IMR-90 (cell line): ENCODE data around the gene TMEM40. TPM values are rescaled to one million over a fixed set of nuclear protein-coding genes. Genes with fewer than 3 reads are reported as not detected.

Source experiments
- ATAC-seq: fragments of 200-7000 bp; cut with Tn5 transposase; 2 replicates; pipeline ENCODE4 v1.9.1; 2020; ENCODE audit warnings: low read depth, mild to moderate bottlenecking, moderate library complexity
- BruUV-seq: library from RNA; stranded (reverse); fragments of 400-500 nt; replicated peaks from 2 replicates; lab custom pipeline; 2021; lab: Mats Ljungman, UMichigan
- CTCF ChIA-PET: fragments of 300-600 bp; formaldehyde crosslinking; extraction: SDS; loops from one replicate; lab custom pipeline; 2021; ENCODE audit warnings: antibody characterized with exemption; lab: Yijun Ruan, JAX
- POLR2A ChIA-PET: fragments of 300-600 bp; sonication (Branson Sonifier 250); formaldehyde crosslinking; loops from one replicate; lab custom pipeline; 2022; ENCODE audit warnings: antibody characterized with exemption; ENCODE audit not compliant: unreplicated experiment; lab: Charles Lee
- DNase-seq: peaks from one replicate; pipeline ENCODE4 v3.0.0; 2013
- H2AFZ ChIP-seq: replicated peaks from 2 replicates; pipeline ENCODE3; 2013; ENCODE audit warnings: low read length, mild to moderate bottlenecking; ENCODE audit not compliant: poor library complexity
- H2AK5ac ChIP-seq: 2 replicates; pipeline ENCODE4 v1.6.1; 2013; ENCODE audit warnings: low read depth, low read length, inconsistent platforms
- H2AK9ac ChIP-seq: replicated peaks from 2 replicates; pipeline ENCODE3; 2013; ENCODE audit warnings: mild to moderate bottlenecking, low read depth, low read length, moderate library complexity; ENCODE audit not compliant: poor library complexity
- H2BK120ac ChIP-seq: 2 replicates; pipeline ENCODE4 v1.6.1; 2013; ENCODE audit warnings: low read depth, low read length, inconsistent platforms
- H2BK15ac ChIP-seq: 3 replicates; pipeline ENCODE4 v1.6.1; 2013; ENCODE audit warnings: low read depth, low read length, inconsistent platforms
- H2BK20ac ChIP-seq: 2 replicates; pipeline ENCODE4 v1.6.1; 2013; ENCODE audit warnings: low read depth, mild to moderate bottlenecking, inconsistent platforms, low read length, moderate library complexity
- H2BK5ac ChIP-seq: 2 replicates; pipeline ENCODE4 v1.6.1; 2013; ENCODE audit warnings: mild to moderate bottlenecking, low read depth, low read length, inconsistent platforms; ENCODE audit not compliant: poor library complexity, severe bottlenecking
- H3K14ac ChIP-seq: replicated peaks from 2 replicates; pipeline ENCODE4 v1.6.1; 2013; ENCODE audit warnings: low read depth, low read length, inconsistent platforms
- H3K18ac ChIP-seq: 2 replicates; pipeline ENCODE4 v1.6.1; 2013; ENCODE audit warnings: low read depth, low read length, control low read depth
- H3K23ac ChIP-seq: 2 replicates; pipeline ENCODE4 v1.6.1; 2013; ENCODE audit warnings: low read depth, low read length, inconsistent platforms
- H3K27ac ChIP-seq: 2 replicates; pipeline ENCODE4 v1.5.1; 2013; ENCODE audit warnings: mild to moderate bottlenecking, control low read depth, low read length; ENCODE audit not compliant: insufficient read depth
- H3K27me3 ChIP-seq: 2 replicates; pipeline ENCODE4 v1.6.1; 2013; ENCODE audit warnings: low read length; ENCODE audit not compliant: control insufficient read depth, insufficient read depth
- H3K36me3 ChIP-seq: 2 replicates; pipeline ENCODE4 v1.6.1; 2013; ENCODE audit warnings: low read length, mixed read lengths; ENCODE audit not compliant: control insufficient read depth, insufficient read depth
- H3K4ac ChIP-seq: 2 replicates; pipeline ENCODE4 v1.6.1; 2013; ENCODE audit warnings: low read depth, low read length, inconsistent platforms
- H3K4me1 ChIP-seq: 2 replicates; pipeline ENCODE4 v1.6.1; 2013; ENCODE audit warnings: low read length, mixed read lengths; ENCODE audit not compliant: control insufficient read depth, insufficient read depth
- H3K4me2 ChIP-seq: 2 replicates; pipeline ENCODE4 v1.6.1; 2013; ENCODE audit warnings: low read depth, mild to moderate bottlenecking, control low read depth, low read length, moderate library complexity
- H3K4me3 ChIP-seq: 2 replicates; pipeline ENCODE4 v1.5.1; 2013; ENCODE audit warnings: low read depth, mild to moderate bottlenecking, control low read depth, low read length, moderate library complexity; ENCODE audit not compliant: insufficient read depth
- H3K56ac ChIP-seq: 2 replicates; pipeline ENCODE4 v1.6.1; 2013; ENCODE audit warnings: low read length, inconsistent platforms; ENCODE audit not compliant: insufficient read depth; ENCODE audit errors: extremely low read depth
- H3K79me1 ChIP-seq, 2 experiments: 2 replicates each; pipeline ENCODE4 v1.6.1; 2013; ENCODE audit warnings: low read length in 2 of 2, inconsistent platforms in 1 of 2, low read depth in 1 of 2
- H3K9ac ChIP-seq: 2 replicates; pipeline ENCODE4 v1.6.1; 2013; ENCODE audit warnings: low read depth, low read length, control low read depth
- H3K9me1 ChIP-seq: 2 replicates; pipeline ENCODE4 v1.6.1; 2013; ENCODE audit warnings: low read length, inconsistent platforms; ENCODE audit not compliant: insufficient read depth
- H3K9me3 ChIP-seq: 2 replicates; pipeline ENCODE4 v1.6.1; 2013; ENCODE audit warnings: low read length; ENCODE audit not compliant: control insufficient read depth, insufficient read depth
- H4K20me1 ChIP-seq: 2 replicates; pipeline ENCODE4 v1.6.1; 2013; ENCODE audit warnings: low read length, inconsistent platforms; ENCODE audit not compliant: insufficient read depth
- H4K5ac ChIP-seq: 2 replicates; pipeline ENCODE4 v1.6.1; 2013; ENCODE audit warnings: mild to moderate bottlenecking, low read depth, low read length, control low read depth
- H4K8ac ChIP-seq, 2 experiments: 2 replicates each; pipeline ENCODE4 v1.6.1; 2013; ENCODE audit warnings: low read depth in 2 of 2, low read length in 2 of 2, control low read depth in 1 of 2, inconsistent platforms in 1 of 2
- H4K91ac ChIP-seq: 2 replicates; pipeline ENCODE4 v1.6.1; 2013; ENCODE audit warnings: low read depth, low read length, inconsistent platforms; ENCODE audit not compliant: insufficient read depth
- CTCF ChIP-seq: conservative IDR thresholded peaks from 2 replicates; pipeline ENCODE4 v1.5.1; 2012; ENCODE audit warnings: mild to moderate bottlenecking, low read depth, low read length, improper control_type of control experiment
- MAFK ChIP-seq: IDR thresholded peaks from 2 replicates; pipeline ENCODE4 v1.6.1; 2012; ENCODE audit warnings: low read depth, low read length, improper control_type of control experiment
- MAZ ChIP-seq: IDR thresholded peaks from 2 replicates; pipeline ENCODE4 v1.6.1; 2012; ENCODE audit warnings: low read depth, mild to moderate bottlenecking, low read length, improper control_type of control experiment, moderate library complexity, borderline replicate concordance
- RAD21 ChIP-seq: IDR thresholded peaks from 2 replicates; pipeline ENCODE4 v1.6.1; 2012; ENCODE audit warnings: low read length, improper control_type of control experiment
- SMC3 ChIP-seq: fragments of 150-350 bp; IDR thresholded peaks from 2 replicates; pipeline ENCODE4 v1.6.1; 2016; ENCODE audit warnings: low read depth, mild to moderate bottlenecking, antibody characterized with exemption, low read length, moderate library complexity
- WGBS, 2 experiments: methylation state at CpG; one replicate each; pipeline versions ENCODE4 v1.1.5 to v1.1.7; 2013; ENCODE audit warnings: missing lambda C conversion rate in 2 of 2; ENCODE audit not compliant: insufficient read length in 1 of 2; ENCODE audit errors: extremely low coverage in 2 of 2; 5-methylcytosine and 5-hydroxymethylcytosine counted together
- dilution Hi-C: fragments of 300-500 bp; cut with HindIII; formaldehyde crosslinking; loops from one replicate; pipeline ENCODE4 v1.14.3; 2018; ENCODE audit warnings: low sequenced_read_pairs; ENCODE audit not compliant: unreplicated experiment
- in situ Hi-C: fragments of 300-500 bp; cut with MboI; formaldehyde crosslinking; loops from 3 replicates; pipeline ENCODE4 v1.14.3; 2019; ENCODE audit warnings: low sequenced_read_pairs, inconsistent platforms, mixed read lengths
- intact Hi-C: fragments of 100-400 bp; cut with micrococcal nuclease; formaldehyde crosslinking; loops from 2 replicates; pipeline ENCODE4 v1.10.0; 2022
- polyA plus RNA-seq, 3 experiments: library from polyadenylated mRNA; depleted of rRNA; stranded (reverse); fragments of >200 nt; gene quantifications; 2 replicates each; pipeline ENCODE4 v1.2.3, GENCODE V29; 2012; ENCODE audit warnings: low replicate concordance in 1 of 3
- total RNA-seq: library from RNA; depleted of rRNA; stranded (reverse); fragments of >200 nt; gene quantifications from 2 replicates; pipeline ENCODE4 v1.2.3, GENCODE V29; 2012

TMEM40 gene
- total and polyA plus RNA-seq, 2 of the 4 experiments (the other 2 are of a cell fraction) = 0.27 TPM; not detected in 1

- Histone ChIP-seq H3K4ac (no peak overlapping the region), H3K4me3 (no peak overlapping the region), H2AK9ac (no peak overlapping the region), H3K23ac (no peak overlapping the region), H3K9ac (no peak overlapping the region), H3K79me1 (no peaks in the 10 kb centered on the region), H2BK15ac (no peak overlapping the region), H3K18ac (no peak overlapping the region), H3K9me1 (0 out of 2 replicates have a peak, but pooled peaks cover 5% of the 10 kb centered on the region), H2AK5ac (no peak overlapping the region), H3K56ac (no peak overlapping the region), H3K27ac (no peak overlapping the region), H4K8ac (no peak overlapping the region), H3K4me1 (peaks cover 3% of the 10 kb centered on the region; the same call in 1 of the 2 replicates), H3K14ac (no peak overlapping the region), H4K91ac (no peak overlapping the region), H3K36me3 (no peaks in the 10 kb centered on the region), H4K20me1 (no peaks in the 10 kb centered on the region), H3K27me3 (peaks cover 8% of the 10 kb centered on the region; the same call in 1 of the 2 replicates), H2AFZ (no peak overlapping the region), H2BK5ac (no peak overlapping the region), H4K5ac (no peak overlapping the region), H3K4me2 (no peak overlapping the region), H2BK20ac (no peak overlapping the region), H3K9me3 (no peaks in the 10 kb centered on the region), H2BK120ac (no peak overlapping the region)
- CTCF ChIA-PET = interaction anchor here (0.6 to 1.4 kb wide), 4 partner anchors 10 to 135 kb away, joined by 3 read pairs; partner anchors contain the start of gene RPL32
- BruUV-seq = no TSS peak
- POLR2A ChIA-PET = interaction anchor here (0.6 kb wide), 1 partner anchor 14 kb away, joined by 5 read pairs; no protein-coding TSS in a partner anchor
- 60% methylated on average over 1 of the region's 2 CpGs; no CpG with 5 or more reads in 1 of the 2 experiments for WGBS, 2 experiments
- dilution Hi-C loops (no loop called here), intact Hi-C loops (loop anchor here (1.0 to 5.0 kb wide), 3 partner anchors 44 to 186 kb away; partner anchors contain the start of gene RAF1), in situ Hi-C loops (no loop called here)
- peak; percentile 95 for ATAC-seq
- peak; percentile 93 for TF ChIP-seq CTCF
- TF ChIP-seq RAD21 = peak; percentile 80
- peak; percentile 65 for TF ChIP-seq SMC3
- peak; percentile 42; the same call in 1 of the 2 replicates for TF ChIP-seq MAZ
- no peak for TF ChIP-seq MAFK
- DNase-seq = peak; percentile 74
Observed at GRCh38 chr3:12706504-12707253, 52.4 kb downstream of the TMEM40 start.
